Lower leg skin (tissue), 3 donors: ENCODE data around the gene C19orf67.

Experiments
- CTCF ChIP-seq, 3 donors: fragments of 450-650 bp; IDR thresholded peaks; one replicate each; pipeline ENCODE4 v1.5.1; 2016; ENCODE audit warnings: antibody characterized with exemption in 3 of 3, mild to moderate bottlenecking in 3 of 3, moderate library complexity in 2 of 3
- POLR2A ChIP-seq, 2 donors: fragments of 450-650 bp; IDR thresholded peaks; one replicate each; pipeline ENCODE4 v1.6.1; 2016 to 2017; ENCODE audit warnings: antibody characterized with exemption in 2 of 2, mild to moderate bottlenecking in 1 of 2, moderate library complexity in 1 of 2

- TF ChIP-seq POLR2A (IDR thresholded peaks at IDR 0.05) (no peak), CTCF (IDR thresholded peaks at IDR 0.05) (no peak)
Observed at GRCh38 chr19:14103310-14103709, 17.7 kb upstream of the C19orf67 start.
